H1 (cell line): ENCODE results near the gene NFIA. TPM values are rescaled to one million over a fixed set of nuclear protein-coding genes. Genes with fewer than 3 reads are reported as not detected.

ENCODE experiments used
- BACH1 ChIP-seq: IDR thresholded peaks from 2 replicates; pipeline ENCODE4 v1.6.1; 2012; ENCODE audit warnings: low read length, improper control_type of control experiment
- KDM1A ChIP-seq: fragments of 200-600, 300-600 bp; sonication (generic); IDR thresholded peaks from 2 replicates; pipeline ENCODE4 v1.7.1; 2016; ENCODE audit warnings: mild to moderate bottlenecking, low read length, borderline replicate concordance
- NRF1 ChIP-seq: IDR thresholded peaks from 2 replicates; pipeline ENCODE4 v1.6.1; 2011; ENCODE audit warnings: mild to moderate bottlenecking, low read depth, low read length, improper control_type of control experiment
- RFX5 ChIP-seq: IDR thresholded peaks from 2 replicates; pipeline ENCODE4 v1.6.1; 2011; ENCODE audit warnings: low read depth, low read length, improper control_type of control experiment, borderline replicate concordance
- SIN3A ChIP-seq, 2 experiments: IDR thresholded peaks in 1 of 2; conservative IDR thresholded peaks in 1 of 2; 2 replicates each; pipeline ENCODE4 v1.6.1; 2011 to 2012; ENCODE audit warnings: low read length in 2 of 2, improper control_type of control experiment in 1 of 2, low read depth in 1 of 2, mild to moderate bottlenecking in 1 of 2
- TBP ChIP-seq: IDR thresholded peaks from 2 replicates; pipeline ENCODE4 v1.6.1; 2011; ENCODE audit warnings: low read depth, low read length, improper control_type of control experiment
- polyA plus RNA-seq, 7 experiments: library from polyadenylated mRNA; depleted of rRNA in 3 of 7; stranded (reverse) in 5 of 7; unstranded in 2 of 7; fragments of >200 nt in 5 of 7; fragments of 200-250 nt in 2 of 7; gene quantifications; 1 replicate in 5 of 7; 2 replicates in 1 of 7; 4 replicates in 1 of 7; pipeline versions ENCODE4 v1.2.1 to v1.2.3, GENCODE V29; 2011 to 2013; ENCODE audit warnings: missing spikeins in 2 of 7, mixed read lengths in 2 of 7
- total RNA-seq: library from RNA; stranded (reverse); fragmentation: NEBNext Ultra II Directional; extraction: Animal tissue kit (Norgen Biotek cat#: 25700); gene quantifications from 2 replicates; pipeline ENCODE4 v1.2.1, GENCODE V29; 2021

Gene NFIA
- total and polyA plus RNA-seq, 2 of the 8 experiments (the other 6 are each of a cell fraction or from before 2014, with no cell fraction given) = 1.8 to 2.3 TPM

- TF ChIP-seq SIN3A (conservative IDR thresholded peaks at IDR 0.05 in 1 of 2, IDR thresholded peaks at IDR 0.05 in 1 of 2; ENCODE audit: low read depth in 1 of 2, low read length in 2 of 2) (no peak), NRF1 (no peak), RFX5 (no peak), TBP (no peak), BACH1 (no peak), KDM1A (no peak)
Observed at GRCh38 chr1:61444288-61444687, 361.9 kb downstream of the NFIA start (continued).
